ENCODE results near the gene RAB35.

DNA sequence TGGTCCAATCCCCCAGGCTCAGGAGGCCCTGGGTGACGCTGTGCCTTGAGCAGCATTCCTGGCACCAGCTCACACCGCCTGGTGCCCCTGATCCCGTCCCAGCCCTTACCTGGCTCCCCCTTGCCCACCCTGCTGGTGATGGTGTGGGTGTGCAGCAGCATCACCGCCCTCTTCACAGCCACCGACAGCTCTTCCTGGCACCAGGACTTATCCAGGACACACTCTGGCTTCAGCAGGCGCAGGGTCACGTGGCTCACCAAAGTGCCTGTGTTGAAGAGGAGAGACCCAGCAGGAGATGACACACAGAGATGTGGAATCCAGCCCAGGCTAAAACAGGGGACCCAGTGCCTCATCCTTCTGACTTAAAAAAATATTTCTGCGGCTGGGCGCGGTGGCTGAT is 41.8 kb upstream of the RAB35 start:
- TF ChIP-seq, protein P1, sequence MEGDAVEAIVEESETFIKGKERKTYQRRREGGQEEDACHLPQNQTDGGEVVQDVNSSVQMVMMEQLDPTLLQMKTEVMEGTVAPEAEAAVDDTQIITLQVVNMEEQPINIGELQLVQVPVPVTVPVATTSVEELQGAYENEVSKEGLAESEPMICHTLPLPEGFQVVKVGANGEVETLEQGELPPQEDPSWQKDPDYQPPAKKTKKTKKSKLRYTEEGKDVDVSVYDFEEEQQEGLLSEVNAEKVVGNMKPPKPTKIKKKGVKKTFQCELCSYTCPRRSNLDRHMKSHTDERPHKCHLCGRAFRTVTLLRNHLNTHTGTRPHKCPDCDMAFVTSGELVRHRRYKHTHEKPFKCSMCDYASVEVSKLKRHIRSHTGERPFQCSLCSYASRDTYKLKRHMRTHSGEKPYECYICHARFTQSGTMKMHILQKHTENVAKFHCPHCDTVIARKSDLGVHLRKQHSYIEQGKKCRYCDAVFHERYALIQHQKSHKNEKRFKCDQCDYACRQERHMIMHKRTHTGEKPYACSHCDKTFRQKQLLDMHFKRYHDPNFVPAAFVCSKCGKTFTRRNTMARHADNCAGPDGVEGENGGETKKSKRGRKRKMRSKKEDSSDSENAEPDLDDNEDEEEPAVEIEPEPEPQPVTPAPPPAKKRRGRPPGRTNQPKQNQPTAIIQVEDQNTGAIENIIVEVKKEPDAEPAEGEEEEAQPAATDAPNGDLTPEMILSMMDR (IDR thresholded peaks at IDR 0.05): no peak
- TF ChIP-seq, protein P2, sequence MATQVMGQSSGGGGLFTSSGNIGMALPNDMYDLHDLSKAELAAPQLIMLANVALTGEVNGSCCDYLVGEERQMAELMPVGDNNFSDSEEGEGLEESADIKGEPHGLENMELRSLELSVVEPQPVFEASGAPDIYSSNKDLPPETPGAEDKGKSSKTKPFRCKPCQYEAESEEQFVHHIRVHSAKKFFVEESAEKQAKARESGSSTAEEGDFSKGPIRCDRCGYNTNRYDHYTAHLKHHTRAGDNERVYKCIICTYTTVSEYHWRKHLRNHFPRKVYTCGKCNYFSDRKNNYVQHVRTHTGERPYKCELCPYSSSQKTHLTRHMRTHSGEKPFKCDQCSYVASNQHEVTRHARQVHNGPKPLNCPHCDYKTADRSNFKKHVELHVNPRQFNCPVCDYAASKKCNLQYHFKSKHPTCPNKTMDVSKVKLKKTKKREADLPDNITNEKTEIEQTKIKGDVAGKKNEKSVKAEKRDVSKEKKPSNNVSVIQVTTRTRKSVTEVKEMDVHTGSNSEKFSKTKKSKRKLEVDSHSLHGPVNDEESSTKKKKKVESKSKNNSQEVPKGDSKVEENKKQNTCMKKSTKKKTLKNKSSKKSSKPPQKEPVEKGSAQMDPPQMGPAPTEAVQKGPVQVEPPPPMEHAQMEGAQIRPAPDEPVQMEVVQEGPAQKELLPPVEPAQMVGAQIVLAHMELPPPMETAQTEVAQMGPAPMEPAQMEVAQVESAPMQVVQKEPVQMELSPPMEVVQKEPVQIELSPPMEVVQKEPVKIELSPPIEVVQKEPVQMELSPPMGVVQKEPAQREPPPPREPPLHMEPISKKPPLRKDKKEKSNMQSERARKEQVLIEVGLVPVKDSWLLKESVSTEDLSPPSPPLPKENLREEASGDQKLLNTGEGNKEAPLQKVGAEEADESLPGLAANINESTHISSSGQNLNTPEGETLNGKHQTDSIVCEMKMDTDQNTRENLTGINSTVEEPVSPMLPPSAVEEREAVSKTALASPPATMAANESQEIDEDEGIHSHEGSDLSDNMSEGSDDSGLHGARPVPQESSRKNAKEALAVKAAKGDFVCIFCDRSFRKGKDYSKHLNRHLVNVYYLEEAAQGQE (IDR thresholded peaks at IDR 0.05; ENCODE audit: insufficient read depth in 1 of 2, low read depth in 2 of 2, low read length in 1 of 2): no peak

All from Panc1 (cell line).